GM19467 (cell line): ENCODE results near the gene DENND4B.
"Not testable (repeated sequence)": the region's sequence is repeated elsewhere in the genome, so short reads cannot be mapped to it uniquely, and the experiment has no call there.

Experiments
- ATAC-seq: cut with Tn5 transposase; IDR thresholded peaks from one replicate; pipeline ENCODE4 v1.9.1; 2021; ENCODE audit warnings: mild to moderate bottlenecking, moderate library complexity; ENCODE audit not compliant: unreplicated experiment

DENND4B gene

DNA sequence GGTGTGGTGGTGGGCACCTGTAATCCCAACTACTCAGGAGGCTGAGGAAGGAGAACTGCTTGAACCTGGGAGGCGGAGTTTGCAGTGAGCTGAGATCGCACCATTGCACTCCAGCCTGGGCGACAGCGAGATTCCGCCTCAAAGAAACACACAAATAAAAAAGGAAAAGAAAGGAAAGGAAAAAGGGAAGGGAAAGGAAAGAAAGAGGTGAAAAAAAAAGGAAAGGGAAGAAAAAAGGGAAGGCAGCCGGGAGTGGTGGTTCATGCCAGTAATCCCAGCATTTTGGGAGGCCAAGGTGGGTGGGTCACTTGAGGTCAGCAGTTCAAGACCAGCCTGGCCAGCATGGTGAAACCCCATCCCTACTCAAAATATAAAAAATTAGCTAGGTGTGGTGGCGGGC is 55.5 kb downstream of the DENND4B start:
- ATAC-seq: not testable (repeated sequence)

GRCh38 chr1:153888533-153888932 is 58.0 kb downstream of the DENND4B start:
- ATAC-seq: no peak

- ATAC-seq: no peak
Measured at GRCh38 chr1:153886127-153886526, 60.4 kb downstream of the DENND4B start.

GRCh38 chr1:153883223-153883622 is 63.3 kb downstream of the DENND4B start:
- no peak for ATAC-seq

DNA sequence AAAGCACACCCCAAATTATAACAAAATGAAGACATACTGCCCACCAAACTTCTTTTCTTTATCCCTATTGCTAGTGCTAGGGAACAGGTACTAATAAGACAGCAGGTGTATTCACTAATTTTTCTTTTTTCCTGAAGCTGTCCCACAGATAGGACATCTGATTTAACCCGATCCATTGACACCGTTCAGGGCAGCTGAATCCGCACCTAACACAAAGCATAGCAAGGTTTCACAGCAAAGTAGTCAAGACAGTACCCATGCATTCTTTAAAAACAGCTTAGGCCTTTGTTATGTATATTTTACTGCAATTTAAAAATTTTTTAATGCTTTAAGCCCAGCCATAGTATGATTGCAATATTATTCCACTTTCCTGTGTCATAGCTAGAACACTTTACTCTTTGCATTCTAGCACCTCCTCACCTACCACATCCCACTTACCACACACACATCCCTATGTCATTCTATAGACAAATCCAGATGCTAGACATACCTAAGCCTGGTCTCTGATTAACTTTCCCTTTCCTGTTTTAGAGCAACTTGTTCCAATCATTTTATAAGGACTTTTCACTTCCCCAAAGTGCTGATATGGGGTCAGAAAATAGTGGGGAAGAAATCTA is 64.1 kb downstream of the DENND4B start:
- no peak for ATAC-seq

GRCh38 chr1:153881751-153882150 is 64.8 kb downstream of the DENND4B start:
- no peak for ATAC-seq

DNA sequence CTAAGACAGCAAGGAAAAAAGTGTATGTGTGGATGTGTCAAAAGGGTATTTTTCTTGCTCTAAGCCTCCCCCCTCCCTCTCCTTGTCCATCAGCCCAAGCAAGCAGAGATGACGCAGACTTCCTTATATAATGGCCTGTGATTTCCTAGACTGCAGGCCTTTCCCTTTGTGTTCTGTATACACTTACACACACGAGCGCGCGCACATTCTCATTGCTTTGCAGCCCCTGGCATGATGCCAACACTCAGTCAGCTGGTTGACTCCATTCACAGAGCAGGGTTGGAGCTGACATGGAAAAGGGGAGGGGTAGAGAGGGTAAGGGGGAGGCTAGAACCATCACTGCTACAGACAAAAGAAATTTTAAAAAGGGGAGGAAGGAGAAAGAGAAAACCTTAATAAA is 65.6 kb downstream of the DENND4B start:
- ATAC-seq: no peak

- no peak for ATAC-seq
Measured at GRCh38 chr1:153880024-153880423, 66.5 kb downstream of the DENND4B start.
